Fibroblast of skin of right quadriceps (primary cell): ENCODE data around the gene TMIGD2.
"Not testable (repeated sequence)": the region's sequence is repeated elsewhere in the genome, so short reads cannot be mapped to it uniquely, and the experiment has no call there.

ENCODE experiments used
- DNase-seq: peaks from one replicate; pipeline ENCODE4 v3.0.0-alpha.2; 2013

TMIGD2 gene, protein sequence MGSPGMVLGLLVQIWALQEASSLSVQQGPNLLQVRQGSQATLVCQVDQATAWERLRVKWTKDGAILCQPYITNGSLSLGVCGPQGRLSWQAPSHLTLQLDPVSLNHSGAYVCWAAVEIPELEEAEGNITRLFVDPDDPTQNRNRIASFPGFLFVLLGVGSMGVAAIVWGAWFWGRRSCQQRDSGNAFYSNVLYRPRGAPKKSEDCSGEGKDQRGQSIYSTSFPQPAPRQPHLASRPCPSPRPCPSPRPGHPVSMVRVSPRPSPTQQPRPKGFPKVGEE

DNA sequence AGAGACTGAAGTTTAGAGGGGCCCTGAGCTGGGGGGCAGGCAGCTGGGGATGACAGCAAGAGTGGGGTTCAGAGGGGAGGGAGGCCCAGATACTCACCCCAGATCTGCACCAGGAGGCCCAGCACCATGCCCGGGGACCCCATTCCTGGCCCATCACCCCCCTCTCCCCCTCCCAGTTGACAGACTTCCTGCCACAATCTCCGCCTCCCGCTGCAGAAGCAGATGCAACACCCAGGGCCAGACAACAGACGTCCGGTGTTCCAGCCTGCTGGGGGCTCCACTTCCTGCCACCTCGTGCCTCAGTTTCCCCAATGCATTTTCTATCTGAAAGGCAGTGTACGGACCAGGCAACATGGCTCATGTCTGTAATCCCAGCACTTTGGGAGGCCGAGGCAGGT lies at the start of gene TMIGD2:
TSS of gene TMIGD2 (minus strand) at position 147 of the 398 bp plus-strand sequence. CDS start at position 143, 4 bp downstream.
- no peak for DNase-seq

DNA sequence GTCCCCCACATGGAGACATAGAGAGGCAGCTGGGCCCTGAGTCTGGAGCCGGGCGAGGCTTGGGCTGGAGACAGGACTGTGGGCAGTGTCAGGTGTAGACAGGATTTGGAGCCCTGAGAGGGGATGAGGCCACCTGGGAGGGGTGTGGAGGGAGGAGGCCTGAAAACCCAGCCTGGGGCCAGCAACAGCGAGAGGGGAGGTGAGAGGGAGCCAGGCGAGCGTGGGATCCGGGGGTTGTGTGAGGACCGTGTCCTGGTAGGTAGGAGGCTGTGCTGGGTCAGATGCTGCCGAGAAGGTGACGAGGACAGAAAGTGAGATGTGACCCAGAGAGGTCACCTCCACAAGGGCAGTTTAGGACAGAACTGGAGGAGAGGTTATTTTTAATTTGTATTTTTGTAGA lies 48.5 kb upstream of the TMIGD2 start:
- no peak for DNase-seq

DNA sequence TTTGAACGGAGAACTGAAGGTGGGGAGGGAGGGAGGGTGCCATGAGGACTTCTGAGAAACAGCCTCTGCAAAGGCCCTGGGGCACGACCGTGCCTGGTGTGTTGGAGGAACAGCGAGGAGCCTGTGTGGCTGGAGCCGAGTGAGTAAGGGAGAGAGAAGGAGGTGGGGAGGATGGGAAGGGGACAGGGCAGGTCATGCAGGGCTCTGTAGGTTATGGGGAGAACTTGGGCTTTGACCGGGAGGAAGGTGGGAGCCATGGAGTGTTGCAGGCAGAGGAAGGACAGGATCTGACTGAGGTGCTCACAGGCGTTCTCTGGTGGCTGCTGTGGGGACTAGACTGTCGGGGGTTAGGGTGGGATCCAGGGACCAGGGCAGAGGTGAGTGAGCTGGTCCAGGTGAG lies 47.9 kb upstream of the TMIGD2 start:
- DNase-seq: no peak

DNA sequence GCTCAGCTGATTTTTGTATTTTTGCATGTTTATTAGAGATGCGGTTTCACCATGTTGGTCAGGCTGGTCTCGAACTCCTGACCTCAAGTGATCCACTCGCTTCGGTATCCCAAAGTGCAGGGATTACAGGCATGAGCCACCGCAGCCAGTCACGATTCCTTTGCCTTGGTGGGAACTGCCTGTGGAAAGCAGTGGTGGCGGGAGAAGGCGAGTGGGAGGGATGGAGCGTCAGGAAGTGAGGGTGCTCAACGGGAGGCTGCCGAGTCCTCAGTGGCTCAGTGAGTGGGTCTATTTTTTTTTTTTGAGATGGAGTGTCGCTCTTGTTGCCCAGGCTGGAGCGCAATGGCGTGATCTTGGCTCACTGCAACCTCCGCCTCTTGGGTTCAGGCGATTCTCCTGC lies 47.0 kb upstream of the TMIGD2 start:
- DNase-seq: not testable (repeated sequence)

DNA sequence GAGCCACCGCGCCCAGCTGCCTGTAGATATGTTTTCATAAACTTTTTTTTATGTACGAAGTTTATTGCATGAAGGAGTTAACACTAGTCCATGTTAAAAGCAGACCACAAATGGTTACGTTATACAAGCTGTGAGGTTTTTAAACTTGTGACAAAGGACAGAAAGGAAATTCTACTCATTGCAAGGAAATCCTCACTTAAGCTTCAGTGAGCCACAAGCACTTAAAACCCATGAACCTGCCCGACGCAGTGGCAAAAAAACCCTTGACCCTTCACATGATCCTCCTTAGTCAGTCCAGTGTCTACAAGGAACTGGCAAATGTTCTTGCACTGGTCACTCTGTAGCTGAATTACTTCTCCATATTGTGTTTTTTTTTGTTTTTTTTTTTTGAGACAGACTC lies 45.3 kb upstream of the TMIGD2 start:
- DNase-seq: no peak

DNA sequence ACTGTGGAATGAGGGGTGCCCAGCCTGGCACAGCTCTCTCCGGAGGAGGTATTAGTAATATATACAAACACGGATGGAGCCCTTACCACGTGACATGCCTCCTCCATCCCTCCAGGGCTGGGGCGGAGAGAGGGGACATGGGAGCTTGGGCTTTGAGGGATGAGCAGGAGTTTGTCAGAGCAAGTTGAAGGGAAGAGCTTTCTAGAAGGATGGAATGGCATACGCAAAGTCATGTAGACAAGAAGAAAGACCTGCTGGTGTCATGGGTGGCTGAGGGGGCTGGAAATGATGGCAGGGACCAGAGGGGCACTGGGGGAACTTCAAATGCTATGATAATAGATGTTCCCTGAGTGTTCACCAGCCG lies 43.8 kb upstream of the TMIGD2 start:
- DNase-seq: no peak

DNA sequence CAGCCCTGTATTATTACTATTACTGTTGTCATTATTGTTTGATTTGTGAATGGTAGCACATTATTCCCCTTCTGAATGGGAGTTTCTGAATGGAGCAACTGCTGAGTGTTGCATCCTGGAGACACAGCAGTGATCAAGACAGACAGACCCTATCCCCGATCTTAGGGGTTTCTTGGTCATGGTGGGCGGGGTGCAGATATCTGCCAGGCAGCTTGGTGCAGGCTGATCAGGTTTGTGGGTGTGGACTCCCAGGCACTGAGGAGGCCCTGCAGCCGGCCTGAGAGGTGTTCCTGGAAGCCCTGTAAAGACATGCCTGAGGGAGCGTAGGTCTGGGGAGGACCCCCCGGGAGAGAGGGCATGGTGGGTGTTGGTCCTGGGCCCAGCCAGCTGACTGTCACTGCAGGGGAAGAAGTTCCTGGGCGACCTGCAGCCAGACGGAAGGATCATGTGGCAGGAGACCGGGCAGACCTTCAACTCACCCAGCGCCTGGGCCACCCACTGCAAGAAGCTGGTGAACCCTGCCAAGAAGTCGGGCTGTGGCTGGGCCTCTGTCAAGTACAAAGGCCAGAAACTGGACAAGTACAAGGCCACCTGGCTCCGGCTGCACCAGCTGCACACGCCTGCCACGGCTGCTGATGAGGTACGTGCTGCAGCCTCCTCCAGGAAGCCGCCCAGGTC lies 43.3 kb upstream of the TMIGD2 start:
- DNase-seq: no peak

DNA sequence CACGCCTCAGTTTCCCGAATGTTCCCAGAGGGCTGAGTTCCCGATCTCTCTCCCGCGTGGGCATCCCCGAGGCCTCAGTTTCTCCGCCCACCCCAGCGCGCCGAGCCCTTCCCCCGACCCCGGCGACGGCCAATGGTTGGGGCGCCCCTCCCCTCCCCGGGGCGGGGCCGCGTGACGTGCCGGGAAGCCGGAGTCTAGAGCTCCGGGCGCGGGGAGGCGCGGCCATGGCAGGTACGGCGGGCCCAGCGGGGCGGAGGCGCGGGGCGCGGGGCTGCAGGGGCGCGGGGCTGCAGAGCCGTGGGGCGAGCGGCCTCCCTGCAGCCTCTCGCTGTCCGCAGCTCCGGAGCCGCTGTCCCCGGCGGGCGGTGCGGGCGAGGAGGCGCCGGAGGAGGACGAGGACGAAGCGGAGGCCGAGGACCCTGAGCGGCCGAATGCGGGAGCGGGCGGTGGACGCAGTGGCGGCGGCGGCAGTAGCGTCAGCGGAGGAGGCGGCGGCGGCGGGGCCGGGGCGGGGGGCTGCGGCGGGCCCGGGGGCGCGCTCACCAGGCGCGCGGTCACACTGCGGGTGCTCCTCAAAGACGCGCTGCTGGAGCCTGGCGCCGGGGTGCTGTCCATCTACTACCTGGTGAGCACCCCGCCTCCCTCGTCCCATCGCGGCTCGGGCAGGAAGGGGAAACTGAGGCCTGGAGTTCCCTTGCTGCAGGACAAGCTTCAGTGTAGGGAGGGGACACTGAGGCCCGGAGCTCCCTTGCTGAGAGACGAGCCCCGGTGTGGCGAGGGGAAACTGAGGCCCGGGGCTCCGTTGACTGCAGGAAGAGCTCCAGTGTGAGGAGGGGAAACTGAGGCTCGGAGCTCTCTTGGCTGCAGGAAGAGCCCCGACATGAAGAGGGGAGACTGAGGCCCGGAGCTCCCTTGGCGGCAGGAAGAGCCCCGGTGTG lies 41.5 kb upstream of the TMIGD2 start, which contains the start of gene MPND:
TSS of gene MPND (plus strand) at position 193 of the 938 bp plus-strand sequence. CDS start at position 225, 32 bp downstream.
- peak; percentile 80 for DNase-seq

DNA sequence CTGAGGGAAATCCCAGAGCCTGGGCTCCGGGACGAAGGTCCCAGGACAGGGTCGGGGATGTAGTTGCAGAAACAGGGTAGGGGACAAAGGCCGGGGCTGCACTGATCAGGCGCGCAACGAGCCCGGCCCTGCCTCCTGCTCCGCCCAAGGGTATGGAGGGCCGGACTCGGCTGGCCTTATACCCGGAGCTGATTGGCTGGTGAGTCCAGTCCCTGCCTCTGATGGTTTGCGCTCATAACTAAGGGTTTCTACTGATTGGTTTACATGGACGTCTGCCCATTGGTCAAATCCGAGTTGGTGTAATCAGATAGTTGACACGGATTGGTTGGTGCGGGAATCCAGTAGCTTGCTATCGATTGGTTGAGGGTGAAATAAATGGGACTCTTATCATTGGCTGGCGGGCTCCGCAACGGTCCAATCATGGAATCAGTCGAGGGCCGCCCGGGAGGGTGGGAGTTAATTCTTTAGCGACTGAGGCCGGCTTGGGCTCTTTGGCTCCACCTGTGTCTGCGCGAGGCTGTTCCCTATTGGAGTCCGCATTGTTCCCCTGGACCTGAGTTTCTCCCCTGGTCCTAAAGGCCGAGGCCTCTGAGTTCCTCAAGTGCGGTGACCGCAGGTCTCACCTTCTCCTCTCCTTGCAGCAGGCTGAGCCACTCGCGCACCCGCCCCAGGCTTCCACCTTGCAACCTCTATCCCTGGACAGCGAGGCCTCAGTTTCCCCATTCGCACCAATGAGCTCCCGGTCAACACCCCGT lies 40.6 kb upstream of the TMIGD2 start:
- peak; percentile 100 for DNase-seq

DNA sequence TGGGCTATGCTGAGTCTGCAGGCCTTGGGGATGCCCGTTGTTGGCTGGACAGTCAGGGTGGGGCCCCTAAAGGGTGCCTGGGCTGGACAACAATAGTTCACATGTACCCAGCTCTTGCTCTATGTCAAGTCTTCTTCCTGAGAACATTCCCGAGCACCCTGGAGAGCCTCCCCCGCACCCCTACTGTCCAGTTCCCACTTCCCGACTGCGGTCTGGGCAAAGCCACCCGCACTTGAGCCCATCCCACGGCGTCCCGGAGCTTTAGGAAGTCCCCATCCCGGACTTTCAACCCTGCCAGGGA lies 40.1 kb upstream of the TMIGD2 start:
- DNase-seq: no peak

DNA sequence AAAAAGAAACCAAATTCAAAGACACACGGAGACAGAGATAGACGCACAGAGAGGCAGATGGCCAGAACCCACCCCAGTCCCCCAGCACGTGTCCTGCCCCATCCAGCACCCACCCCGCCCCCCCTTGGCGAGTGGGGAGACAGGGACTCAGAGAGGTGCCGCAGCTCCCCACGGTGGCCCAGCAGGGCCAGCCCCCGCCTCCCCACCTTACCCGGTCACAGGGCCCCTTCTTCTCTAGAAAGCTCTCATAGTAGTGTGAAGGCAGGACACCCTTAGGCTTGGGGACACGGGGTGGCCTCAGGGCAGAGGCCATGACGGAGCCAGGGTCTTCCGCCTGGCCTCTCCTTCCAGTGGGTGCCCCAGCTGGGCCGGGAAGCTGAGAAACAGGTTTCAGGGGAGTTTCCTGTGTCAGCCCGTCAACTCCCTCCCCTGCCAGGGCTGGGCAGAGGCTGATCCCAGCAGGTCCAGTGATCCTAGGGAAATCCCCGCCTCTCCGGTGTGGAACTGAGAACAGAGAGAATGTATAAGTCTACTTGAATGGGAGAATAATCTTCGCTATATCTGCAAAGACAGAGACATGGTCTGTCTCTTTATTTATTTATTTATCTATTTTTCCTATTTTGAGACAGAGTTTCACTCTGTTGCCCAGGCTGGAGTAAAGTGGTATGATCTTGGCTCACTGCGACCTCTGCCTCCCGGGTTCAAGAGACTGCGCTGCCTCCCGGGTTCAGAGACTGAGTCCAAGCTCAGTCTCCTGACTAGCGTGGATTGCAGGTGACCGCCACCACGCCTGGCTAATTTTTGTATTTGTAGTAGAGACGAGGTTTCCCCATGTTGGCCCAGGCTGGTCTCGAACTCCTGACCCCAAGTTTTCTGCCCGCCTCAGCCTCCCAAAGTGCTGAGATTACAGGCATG lies 36.5 kb upstream of the TMIGD2 start, which contains the start of gene STAP2:
TSS of gene STAP2 (minus strand) at position 387 of the 915 bp plus-strand sequence. CDS start at position 313, 74 bp downstream.
- DNase-seq: no peak

DNA sequence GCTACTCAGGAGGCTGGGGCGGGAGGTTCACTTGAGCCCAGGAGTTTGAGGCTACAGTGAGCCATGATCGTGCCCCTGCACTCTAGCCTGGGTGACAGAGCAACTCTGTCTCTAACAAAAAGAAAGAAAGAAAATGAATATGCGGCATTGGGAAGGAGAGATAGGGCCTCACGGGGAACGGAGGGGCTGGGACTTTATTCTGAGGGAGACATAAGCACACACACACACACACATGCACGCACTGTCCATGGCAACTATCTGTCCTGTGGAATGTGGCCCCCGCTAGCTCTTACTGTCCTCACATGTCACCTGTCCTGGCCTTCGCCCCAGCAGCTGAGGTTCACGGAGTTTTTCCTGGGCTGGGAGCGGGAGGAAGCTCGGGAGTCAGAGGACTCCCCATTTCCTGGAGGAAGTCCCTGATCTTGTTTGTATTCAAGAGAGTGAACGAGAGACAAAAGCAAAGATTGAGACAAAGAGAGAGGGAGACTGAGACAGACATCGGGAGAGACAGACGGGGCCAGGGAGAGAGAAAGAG lies 35.8 kb upstream of the TMIGD2 start:
- DNase-seq: peak; percentile 15

DNA sequence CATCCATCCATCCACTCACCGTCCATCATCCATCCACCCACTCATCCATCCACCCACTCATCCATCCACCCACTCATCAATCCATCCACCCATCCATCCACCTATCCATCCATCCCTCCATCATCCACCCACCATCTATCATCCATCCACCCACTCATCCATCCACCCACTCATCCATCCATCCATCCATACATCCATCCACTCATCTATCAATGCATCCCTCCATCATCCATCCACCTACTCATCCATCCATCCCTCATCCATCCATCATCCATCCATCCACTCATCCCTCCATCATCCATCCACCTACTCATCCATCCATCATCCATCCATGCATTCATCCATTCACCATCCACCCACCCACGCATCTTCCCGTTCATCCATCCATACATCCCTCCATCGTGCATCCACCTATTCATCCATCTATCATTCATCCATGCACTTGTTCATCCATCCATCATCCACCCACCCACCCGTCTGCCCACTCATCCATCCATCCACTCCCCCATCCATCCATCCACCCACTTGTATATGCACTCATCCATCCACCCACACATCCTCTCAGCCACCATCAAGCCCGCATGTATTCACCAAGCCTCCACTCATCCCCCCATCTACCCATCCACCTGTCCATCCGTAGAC lies 32.9 kb upstream of the TMIGD2 start:
- no peak for DNase-seq

DNA sequence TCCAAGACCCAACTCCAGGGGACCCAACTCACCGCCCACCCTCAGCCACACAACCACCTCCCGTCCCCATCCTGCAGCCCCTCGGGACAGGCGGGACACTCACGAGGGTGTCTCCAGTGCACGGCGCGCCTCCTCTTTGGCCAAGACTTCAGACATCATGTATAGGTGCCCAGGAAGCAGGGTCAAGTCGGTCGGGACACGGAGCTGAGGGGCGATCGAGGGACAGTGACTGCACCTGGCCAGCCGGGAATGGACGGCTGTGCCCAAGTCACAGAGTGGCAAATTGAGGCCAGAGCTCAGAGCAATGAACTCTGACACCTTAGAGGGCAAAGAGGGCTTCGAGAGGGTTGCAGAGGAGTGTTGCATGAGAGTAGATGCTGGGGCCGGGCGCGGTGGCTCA lies 27.7 kb upstream of the TMIGD2 start:
- DNase-seq: no peak

DNA sequence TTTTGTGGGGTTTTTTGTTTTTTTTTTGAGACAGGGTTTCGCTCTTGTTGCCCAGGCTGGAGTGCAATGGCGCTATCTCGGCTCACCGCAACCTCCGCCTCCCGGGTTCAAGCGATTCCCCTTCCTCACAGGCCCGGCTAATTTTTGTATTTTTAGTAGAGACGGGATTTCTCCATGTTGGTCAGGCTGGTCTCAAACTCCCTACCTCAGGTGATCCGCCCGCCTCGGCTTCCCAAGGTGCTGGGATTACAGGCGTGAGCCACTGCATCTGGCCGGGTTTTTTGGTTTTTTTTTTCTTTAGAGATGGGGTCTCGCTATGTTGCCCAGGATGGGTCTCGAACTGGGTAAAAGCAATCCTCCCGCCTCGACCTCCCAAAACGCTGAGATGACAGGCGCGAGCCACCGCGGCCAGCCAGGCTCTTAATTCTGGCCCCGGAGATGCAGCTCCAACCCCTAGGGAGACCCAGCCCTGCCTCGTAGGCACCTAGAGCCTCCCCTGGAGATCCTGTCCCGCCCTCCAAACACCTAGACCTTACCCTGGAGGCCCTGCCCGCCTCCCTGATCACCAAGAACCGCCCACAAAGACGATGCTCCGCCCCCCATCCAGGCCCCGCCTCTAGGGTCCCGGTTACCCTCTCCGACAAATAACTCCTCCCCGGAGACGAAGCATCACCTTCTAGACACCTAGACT lies 26.9 kb upstream of the TMIGD2 start:
- not testable (repeated sequence) for DNase-seq

DNA sequence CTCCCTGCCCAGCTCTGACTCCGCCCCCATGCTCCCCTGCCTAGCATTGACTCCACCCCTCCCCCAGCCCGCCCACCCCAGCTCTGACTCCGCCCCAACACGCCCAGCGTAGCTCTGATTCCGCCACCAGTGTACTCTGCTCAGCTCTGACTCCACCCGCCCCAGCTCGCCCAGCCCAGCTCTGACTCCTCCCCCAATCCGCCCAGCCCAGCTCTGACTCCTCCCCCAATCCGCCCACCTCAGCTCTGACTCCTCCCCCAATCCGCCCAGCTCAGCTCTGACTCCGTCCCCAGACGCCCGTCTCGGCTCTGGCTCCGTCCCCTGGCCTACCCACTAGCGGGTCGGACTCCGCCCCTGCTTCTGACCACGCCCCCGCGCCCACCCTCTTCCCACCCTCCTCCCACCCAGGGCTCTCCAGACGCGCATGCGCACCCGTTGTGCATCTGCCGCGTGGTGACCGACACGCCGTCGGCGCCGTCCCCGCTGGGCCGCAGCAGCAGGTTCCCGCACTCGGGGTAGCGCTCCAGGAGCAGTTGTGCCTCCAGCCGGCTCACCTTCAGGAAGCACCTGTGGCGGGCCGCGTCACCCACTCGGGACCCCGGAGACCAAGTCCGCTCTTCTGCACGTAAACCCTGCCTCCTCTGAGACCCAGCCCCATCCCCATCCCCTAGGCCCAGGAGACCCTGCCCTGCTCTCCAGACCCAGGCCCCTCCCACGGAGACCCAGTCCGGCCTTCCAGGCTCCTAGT lies 26.2 kb upstream of the TMIGD2 start:
- DNase-seq: peak; percentile 95

DNA sequence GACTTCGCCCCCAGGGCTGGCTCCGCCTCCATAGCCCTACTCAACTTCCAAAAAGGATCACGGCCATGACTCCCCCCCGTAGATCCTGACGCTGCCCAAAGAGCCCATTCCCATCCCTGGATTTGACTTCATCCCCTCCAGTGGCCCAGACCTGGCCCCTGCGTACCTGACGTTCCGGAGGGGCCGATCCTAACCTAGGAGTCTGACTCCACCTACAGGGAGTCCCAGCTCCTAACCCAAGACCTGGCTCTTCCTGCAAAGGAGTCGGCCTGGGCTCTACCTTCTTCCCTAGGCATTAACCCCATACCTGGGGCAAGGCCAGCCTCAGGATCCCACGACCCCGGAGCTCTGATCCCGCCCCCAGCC lies 25.7 kb upstream of the TMIGD2 start:
- no peak for DNase-seq

DNA sequence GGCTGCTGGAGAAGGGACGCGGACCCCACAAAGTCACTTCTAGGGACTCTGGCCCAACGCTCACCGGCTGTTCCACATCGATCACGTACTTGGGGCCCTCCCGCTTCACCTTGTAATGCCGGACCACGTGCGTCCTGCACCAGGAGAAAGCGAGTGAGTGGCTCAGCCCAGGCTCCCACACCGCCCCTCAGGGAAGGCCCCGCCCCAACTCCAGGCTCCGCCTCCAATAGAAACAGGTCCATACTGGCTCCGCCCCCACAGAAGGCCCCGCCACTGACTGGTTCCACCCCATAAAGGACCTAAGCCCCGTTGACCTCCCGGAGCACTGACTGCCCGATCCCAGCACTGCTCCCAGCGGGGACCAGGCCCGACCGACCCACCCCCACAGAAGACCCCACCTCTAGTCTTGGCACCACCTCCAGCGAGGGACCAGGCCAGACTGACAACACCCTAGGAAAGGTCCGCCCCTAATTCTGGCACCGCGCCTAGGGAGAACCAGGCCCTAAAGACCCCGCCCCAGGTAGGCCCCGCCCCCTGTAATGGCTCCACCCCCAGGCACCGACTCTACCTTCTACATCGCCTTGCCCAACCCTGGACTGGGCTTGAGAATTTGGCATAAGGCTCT lies 25.2 kb upstream of the TMIGD2 start:
- peak; percentile 55 for DNase-seq

DNA sequence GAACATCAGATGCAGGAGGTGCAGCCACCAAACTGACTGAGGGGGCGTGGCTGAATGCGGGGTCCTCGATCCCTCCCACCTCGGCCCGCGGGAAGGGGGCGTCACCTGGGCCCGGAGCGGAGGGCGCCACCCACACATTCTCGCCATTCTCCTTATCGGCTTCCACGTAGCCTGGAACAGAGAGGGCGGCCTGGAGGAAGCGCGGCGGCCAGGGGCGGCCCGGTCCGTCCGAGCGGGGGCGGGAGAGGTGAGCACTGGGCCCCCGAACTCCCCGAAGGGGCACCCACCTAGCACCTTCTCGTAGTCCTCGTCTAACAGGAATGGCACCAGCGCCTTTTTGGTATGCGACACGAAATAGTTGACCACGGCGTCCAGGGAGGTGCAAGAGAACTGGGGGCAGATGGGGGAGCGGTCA lies 24.7 kb upstream of the TMIGD2 start:
- no peak for DNase-seq
